ENCODE data around the gene WNT2B. TPM values are rescaled to one million over a fixed set of nuclear protein-coding genes. Genes with fewer than 3 reads are reported as not detected.

The WNT2B gene
- total RNA-seq, 1 donor: 2.2 TPM

DNA sequence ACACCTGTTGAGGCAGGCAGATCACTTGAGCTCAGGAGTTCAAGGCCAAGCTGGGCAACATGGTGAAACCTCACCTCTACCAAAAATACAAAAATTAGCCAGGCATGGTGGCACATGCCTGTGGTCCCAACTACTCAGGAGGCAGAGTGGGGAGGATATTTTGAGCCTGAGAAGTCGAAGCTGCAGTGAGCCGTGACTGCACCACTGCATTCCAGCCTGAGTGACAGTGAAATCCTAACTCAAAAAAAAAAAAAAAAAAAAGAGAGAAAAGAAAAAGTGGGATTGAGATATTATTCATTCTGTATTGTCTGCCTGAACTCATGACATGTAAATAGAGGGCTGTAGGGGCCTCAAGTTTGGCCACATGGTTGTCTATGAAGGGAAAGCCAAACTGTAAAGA lies 37.3 kb downstream of the WNT2B start:
- peaks cover 8% of the 10 kb centered on the region for H3K36me3 ChIP-seq (ENCODE audit: insufficient read depth, low read length)
- peak overlapping the region; percentile 91 for H3K27ac ChIP-seq (ENCODE audit: low read depth, low read length)
- H3K4me1 ChIP-seq (ENCODE audit: insufficient read depth, low read length): peaks cover 33% of the 10 kb centered on the region
- H3K4me2 ChIP-seq (ENCODE audit: insufficient read depth, low read length): no peak overlapping the region
- no peaks in the 10 kb centered on the region for H3K27me3 ChIP-seq (ENCODE audit: insufficient read depth, low read length)
- H3K79me2 ChIP-seq (ENCODE audit: insufficient read depth, low read length): no peaks in the 10 kb centered on the region
- H4K20me1 ChIP-seq (ENCODE audit: insufficient read depth, low read length): no peaks in the 10 kb centered on the region
- TF ChIP-seq CTCF (IDR thresholded peaks at IDR 0.05; ENCODE audit: extremely low read depth, low read depth, low read length): no peak
- no peaks in the 10 kb centered on the region for H3K9me3 ChIP-seq (ENCODE audit: low read depth, low read length)
- H3K4me3 ChIP-seq (ENCODE audit: insufficient read depth, low read length): no peak overlapping the region
- no peak for DNase-seq (ENCODE audit: insufficient read length, low spot score, missing footprints)
- H2AFZ ChIP-seq (ENCODE audit: low read length): no peak overlapping the region

DNA sequence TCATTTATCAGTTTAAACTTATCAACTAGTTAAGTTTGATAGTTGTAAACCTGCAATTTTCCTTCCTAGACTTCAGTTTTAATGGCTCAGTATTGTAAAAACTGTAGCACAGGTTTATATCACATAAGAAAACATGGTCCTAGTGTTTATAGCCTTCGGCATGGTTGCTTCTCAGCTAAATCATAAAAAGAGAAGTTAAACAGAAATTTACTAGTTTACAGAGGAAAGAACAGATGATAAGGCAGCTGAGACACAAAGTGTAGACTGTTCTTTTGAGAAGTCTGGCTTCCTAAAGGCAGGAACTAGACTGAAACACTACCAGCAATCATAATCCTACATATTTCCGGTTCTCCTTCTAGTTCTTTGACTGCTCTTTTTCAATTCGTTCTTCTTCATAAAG lies 39.8 kb downstream of the WNT2B start:
- Histone ChIP-seq H3K27me3 (ENCODE audit: insufficient read depth, low read length) (no peaks in the 10 kb centered on the region), H3K4me3 (ENCODE audit: insufficient read depth, low read length) (no peak overlapping the region), H3K27ac (ENCODE audit: low read depth, low read length) (no peak overlapping the region), H3K9me3 (ENCODE audit: low read depth, low read length) (no peaks in the 10 kb centered on the region), H3K4me1 (ENCODE audit: insufficient read depth, low read length) (peaks cover 28% of the 10 kb centered on the region), H4K20me1 (ENCODE audit: insufficient read depth, low read length) (no peaks in the 10 kb centered on the region), H2AFZ (ENCODE audit: low read length) (no peak overlapping the region), H3K36me3 (ENCODE audit: insufficient read depth, low read length) (peaks cover 8% of the 10 kb centered on the region), H3K4me2 (ENCODE audit: insufficient read depth, low read length) (no peak overlapping the region), H3K79me2 (ENCODE audit: insufficient read depth, low read length) (no peaks in the 10 kb centered on the region)
- no peak for DNase-seq (ENCODE audit: insufficient read length, low spot score, missing footprints)
- no peak for TF ChIP-seq CTCF (IDR thresholded peaks at IDR 0.05; ENCODE audit: extremely low read depth, low read depth, low read length)

DNA sequence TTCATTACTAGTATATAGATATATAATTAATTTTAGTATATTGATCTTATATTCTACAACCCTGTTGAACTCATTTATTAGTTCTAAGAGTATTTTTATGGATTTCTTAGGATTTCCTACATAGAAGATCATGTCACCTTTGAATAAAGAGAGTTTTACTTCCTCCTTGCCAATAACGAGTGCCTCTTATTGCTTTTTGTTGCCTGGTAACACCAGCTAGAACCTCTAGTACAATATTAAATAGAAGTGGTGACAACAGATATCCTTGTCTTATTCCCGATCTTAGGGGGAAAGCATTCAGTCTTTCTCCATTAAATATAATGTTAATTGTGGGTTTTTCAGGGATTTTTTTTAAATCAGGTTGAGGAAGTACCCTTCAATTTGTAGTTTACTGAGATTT lies 40.8 kb downstream of the WNT2B start:
- no peak for DNase-seq (ENCODE audit: insufficient read length, low spot score, missing footprints)
- no peaks in the 10 kb centered on the region for H3K79me2 ChIP-seq (ENCODE audit: insufficient read depth, low read length)
- peaks cover 8% of the 10 kb centered on the region for H3K36me3 ChIP-seq (ENCODE audit: insufficient read depth, low read length)
- H3K4me2 ChIP-seq (ENCODE audit: insufficient read depth, low read length): no peak overlapping the region
- H4K20me1 ChIP-seq (ENCODE audit: insufficient read depth, low read length): no peaks in the 10 kb centered on the region
- no peaks in the 10 kb centered on the region for H3K27me3 ChIP-seq (ENCODE audit: insufficient read depth, low read length)
- H2AFZ ChIP-seq (ENCODE audit: low read length): no peak overlapping the region
- peaks cover 22% of the 10 kb centered on the region for H3K4me1 ChIP-seq (ENCODE audit: insufficient read depth, low read length)
- H3K27ac ChIP-seq (ENCODE audit: low read depth, low read length): no peak overlapping the region
- no peak for TF ChIP-seq CTCF (IDR thresholded peaks at IDR 0.05; ENCODE audit: extremely low read depth, low read depth, low read length)
- H3K9me3 ChIP-seq (ENCODE audit: low read depth, low read length): no peaks in the 10 kb centered on the region
- H3K4me3 ChIP-seq (ENCODE audit: insufficient read depth, low read length): no peak overlapping the region

- H3K4me3 ChIP-seq (ENCODE audit: insufficient read depth, low read length): no peak overlapping the region
- H3K9me3 ChIP-seq (ENCODE audit: low read depth, low read length): no peaks in the 10 kb centered on the region
- H3K4me1 ChIP-seq (ENCODE audit: insufficient read depth, low read length): no peaks in the 10 kb centered on the region
- no peaks in the 10 kb centered on the region for H3K27me3 ChIP-seq (ENCODE audit: insufficient read depth, low read length)
- TF ChIP-seq CTCF (IDR thresholded peaks at IDR 0.05; ENCODE audit: extremely low read depth, low read depth, low read length): no peak
- no peak for DNase-seq (ENCODE audit: insufficient read length, low spot score, missing footprints)
- no peak overlapping the region for H3K27ac ChIP-seq (ENCODE audit: low read depth, low read length)
- H3K4me2 ChIP-seq (ENCODE audit: insufficient read depth, low read length): no peak overlapping the region
- H3K79me2 ChIP-seq (ENCODE audit: insufficient read depth, low read length): no peaks in the 10 kb centered on the region
- no peaks in the 10 kb centered on the region for H4K20me1 ChIP-seq (ENCODE audit: insufficient read depth, low read length)
- H3K36me3 ChIP-seq (ENCODE audit: insufficient read depth, low read length): peaks cover 8% of the 10 kb centered on the region
- no peak overlapping the region for H2AFZ ChIP-seq (ENCODE audit: low read length)
Observed at GRCh38 chr1:112554411-112554810, 45.6 kb downstream of the WNT2B start.

Measured in osteoblast (primary cell).